ENCODE results near the gene SLC9C1. TPM values are rescaled to one million over a fixed set of nuclear protein-coding genes. Genes with fewer than 3 reads are reported as not detected.

SLC9C1 gene
- total RNA-seq, 1 donor from 2014 or later: not detected

DNA sequence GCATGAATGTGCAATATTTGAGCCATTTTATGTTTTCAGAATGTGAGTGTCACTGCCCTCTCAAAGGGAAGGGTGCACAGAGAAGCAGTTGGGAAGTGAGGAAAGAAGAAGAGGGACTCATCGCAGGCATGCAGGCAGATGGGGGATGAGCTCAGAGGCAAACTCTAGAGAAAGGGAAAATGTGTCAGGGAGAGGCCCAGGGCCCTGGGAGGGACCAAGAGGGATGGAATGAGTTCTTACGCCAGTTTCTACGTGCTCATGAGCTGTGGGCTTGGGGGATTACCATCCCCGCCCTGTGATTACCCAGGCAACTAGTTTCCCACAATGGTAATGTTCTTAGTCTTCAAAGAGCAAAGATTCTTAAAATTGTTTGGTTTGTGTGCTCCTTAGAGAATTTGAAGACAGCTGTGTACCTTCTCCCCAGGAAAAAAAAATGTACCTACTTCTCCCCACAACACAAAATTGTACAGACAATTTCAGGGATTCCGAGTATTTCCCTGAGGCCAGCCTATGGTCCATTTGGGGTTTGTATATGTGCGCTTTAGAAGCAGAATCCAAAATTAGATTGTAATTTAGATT is 178.8 kb downstream of the SLC9C1 start:
- Mint-ChIP-seq H3K36me3 (ENCODE audit: unreplicated experiment) (no peaks in the 10 kb centered on the region), H3K27me3 (ENCODE audit: unreplicated experiment) (no peaks in the 10 kb centered on the region), H3K27ac (ENCODE audit: unreplicated experiment) (no peak overlapping the region), H3K4me1 (ENCODE audit: unreplicated experiment) (peaks cover 12% of the 10 kb centered on the region), H3K9me3 (ENCODE audit: unreplicated experiment) (no peaks in the 10 kb centered on the region), H3K4me3 (ENCODE audit: unreplicated experiment) (no peak overlapping the region)
- TF ChIP-seq CTCF (IDR thresholded peaks at IDR 0.05): no peak
- no peak for DNase-seq (ENCODE audit: extremely low spot score, unreplicated experiment)

DNA sequence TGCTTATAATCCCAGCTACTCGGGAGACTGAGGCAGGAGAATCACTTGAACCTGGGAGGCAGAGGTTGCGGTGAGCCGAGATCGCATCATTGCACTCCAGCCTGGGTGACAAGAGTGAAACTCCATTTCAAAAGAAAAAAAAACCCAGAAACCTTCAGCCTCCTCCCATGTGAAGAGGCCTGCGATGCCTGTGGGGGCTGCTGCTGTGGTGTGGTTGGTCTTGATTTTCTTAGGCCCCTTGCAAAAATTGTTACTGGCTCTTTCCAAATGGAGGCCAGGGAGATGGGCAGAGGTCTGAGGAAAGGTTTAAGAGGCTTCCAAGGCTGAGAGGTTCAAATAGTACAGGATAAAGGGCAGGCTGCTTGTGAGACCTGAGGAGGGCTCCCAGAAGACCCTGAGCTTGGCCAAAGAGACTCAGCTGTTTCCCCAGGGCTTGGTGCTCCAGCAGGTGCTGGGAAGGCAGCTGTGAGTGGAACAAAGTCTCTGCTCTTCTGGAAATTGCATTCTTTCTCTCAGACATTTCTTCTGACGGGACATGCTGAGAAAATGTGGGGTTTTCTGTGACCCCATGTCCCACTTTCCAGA is 179.3 kb downstream of the SLC9C1 start:
- Mint-ChIP-seq H3K27ac (ENCODE audit: unreplicated experiment) (no peak overlapping the region), H3K4me3 (ENCODE audit: unreplicated experiment) (no peak overlapping the region), H3K27me3 (ENCODE audit: unreplicated experiment) (no peaks in the 10 kb centered on the region), H3K9me3 (ENCODE audit: unreplicated experiment) (no peaks in the 10 kb centered on the region), H3K36me3 (ENCODE audit: unreplicated experiment) (no peaks in the 10 kb centered on the region), H3K4me1 (ENCODE audit: unreplicated experiment) (peaks cover 12% of the 10 kb centered on the region)
- DNase-seq (ENCODE audit: extremely low spot score, unreplicated experiment): no peak
- no peak for TF ChIP-seq CTCF (IDR thresholded peaks at IDR 0.05)

DNA sequence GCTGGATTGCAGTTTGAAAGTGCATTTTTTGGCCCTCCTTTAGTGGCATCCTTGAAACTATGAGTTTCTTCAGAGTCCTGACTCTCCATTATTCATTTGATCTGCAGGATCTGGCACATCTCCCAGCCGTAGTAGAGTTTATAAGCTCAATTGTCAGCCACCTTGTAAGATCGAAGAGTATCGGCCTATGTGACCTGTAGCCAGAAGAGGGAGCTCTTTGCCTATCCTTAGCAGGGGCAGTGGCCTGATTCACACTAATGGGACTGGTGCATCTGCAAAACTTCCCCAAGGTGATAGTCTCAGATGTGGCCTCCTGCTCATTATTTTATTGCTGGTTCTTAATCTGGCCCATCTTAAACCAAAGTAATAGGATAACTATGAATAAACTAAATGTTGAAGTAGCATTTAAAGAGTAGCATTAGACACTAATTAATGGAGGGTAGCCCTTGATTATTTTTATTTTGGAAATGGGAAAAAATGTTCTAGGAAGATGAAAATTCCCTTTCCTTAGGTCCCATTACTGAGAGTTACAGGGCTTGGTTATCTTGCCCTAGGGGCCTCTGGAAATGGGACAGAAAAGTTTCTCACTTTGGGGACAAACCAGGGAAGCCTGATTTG is 182.1 kb downstream of the SLC9C1 start:
- Mint-ChIP-seq H3K4me3 (ENCODE audit: unreplicated experiment) (no peak overlapping the region), H3K9me3 (ENCODE audit: unreplicated experiment) (no peaks in the 10 kb centered on the region)

GRCh38 chr3:112109322-112109721 is 184.7 kb downstream of the SLC9C1 start:
- H3K4me3 Mint-ChIP-seq (ENCODE audit: unreplicated experiment): no peak overlapping the region
- no peak for TF ChIP-seq CTCF (IDR thresholded peaks at IDR 0.05)

More for the DNA sequence above, 182.1 kb downstream of the SLC9C1 start:
- TF ChIP-seq CTCF (IDR thresholded peaks at IDR 0.05): peak; percentile 70
- H3K27me3 Mint-ChIP-seq (ENCODE audit: unreplicated experiment): no peaks in the 10 kb centered on the region
- DNase-seq (ENCODE audit: extremely low spot score, unreplicated experiment): no peak
- H3K36me3 Mint-ChIP-seq (ENCODE audit: unreplicated experiment): no peaks in the 10 kb centered on the region
- H3K4me1 Mint-ChIP-seq (ENCODE audit: unreplicated experiment): peaks cover 9% of the 10 kb centered on the region
- no peak overlapping the region for H3K27ac Mint-ChIP-seq (ENCODE audit: unreplicated experiment)

DNA sequence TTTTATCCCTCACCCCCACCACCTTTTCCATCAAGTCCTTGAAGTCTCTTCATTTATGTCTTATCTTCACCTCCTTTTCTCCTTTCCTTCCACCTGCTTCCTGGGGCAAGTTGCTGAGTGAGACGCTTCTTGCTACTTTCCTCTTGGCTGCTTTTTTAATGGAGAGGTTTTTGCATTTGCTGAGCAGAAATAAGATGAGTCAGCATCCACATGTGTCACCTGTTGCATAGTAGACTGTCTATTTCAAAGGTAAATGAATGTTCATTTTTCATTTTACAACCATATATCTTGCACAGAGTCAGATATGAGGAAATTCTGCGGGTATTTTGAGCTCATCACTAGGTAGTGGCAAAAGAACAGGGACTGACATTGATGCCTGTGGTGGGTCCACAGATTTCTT is 189.2 kb downstream of the SLC9C1 start:
- H3K4me3 Mint-ChIP-seq (ENCODE audit: unreplicated experiment): no peak overlapping the region
- H3K36me3 Mint-ChIP-seq (ENCODE audit: unreplicated experiment): no peaks in the 10 kb centered on the region
- H3K4me1 Mint-ChIP-seq (ENCODE audit: unreplicated experiment): peaks cover 4% of the 10 kb centered on the region
- H3K27ac Mint-ChIP-seq (ENCODE audit: unreplicated experiment): no peak overlapping the region
- no peaks in the 10 kb centered on the region for H3K9me3 Mint-ChIP-seq (ENCODE audit: unreplicated experiment)
- H3K27me3 Mint-ChIP-seq (ENCODE audit: unreplicated experiment): no peaks in the 10 kb centered on the region
- DNase-seq (ENCODE audit: extremely low spot score, unreplicated experiment): no peak
- no peak for TF ChIP-seq CTCF (IDR thresholded peaks at IDR 0.05)

More at GRCh38 chr3:112109322-112109721, 184.7 kb downstream of the SLC9C1 start:
- H3K9me3 Mint-ChIP-seq (ENCODE audit: unreplicated experiment): no peaks in the 10 kb centered on the region
- H3K36me3 Mint-ChIP-seq (ENCODE audit: unreplicated experiment): no peaks in the 10 kb centered on the region
- H3K27ac Mint-ChIP-seq (ENCODE audit: unreplicated experiment): no peak overlapping the region
- no peaks in the 10 kb centered on the region for H3K27me3 Mint-ChIP-seq (ENCODE audit: unreplicated experiment)
- H3K4me1 Mint-ChIP-seq (ENCODE audit: unreplicated experiment): no peaks in the 10 kb centered on the region
- DNase-seq (ENCODE audit: extremely low spot score, unreplicated experiment): no peak

Data from osteocyte (in vitro differentiated cells).